Transverse colon (tissue), 4 donors: ENCODE measurements around the gene DSCAM. TPM values are rescaled to one million over a fixed set of nuclear protein-coding genes. Genes with fewer than 3 reads are reported as not detected.

Experiments
- DNase-seq: peaks from one replicate; pipeline ENCODE4 v3.0.0-alpha.2; 2019
- H3K27ac ChIP-seq, 4 donors: fragments of 200-600 bp; sonication (generic); 2 replicates each; pipeline ENCODE4 v1.5.1; 2016 to 2018; ENCODE audit warnings: inconsistent platforms in 4 of 4
- H3K27me3 ChIP-seq: fragments of 200-600 bp; sonication (generic); 2 replicates; pipeline ENCODE4 v1.5.1; 2017; ENCODE audit warnings: inconsistent platforms
- H3K36me3 ChIP-seq, 4 donors: fragments of 200-600 bp; sonication (generic); 2 replicates each; pipeline ENCODE4 v1.5.1; 2017 to 2019; ENCODE audit warnings: inconsistent platforms in 4 of 4
- H3K4me1 ChIP-seq, 4 donors: fragments of 200-600 bp; sonication (generic); 2 replicates each; pipeline ENCODE4 v1.5.1; 2017 to 2020; ENCODE audit warnings: inconsistent platforms in 4 of 4
- H3K4me3 ChIP-seq, 4 donors: fragments of 200-600 bp; sonication (generic); 1 replicate in 1 of 4; 2 replicates in 3 of 4; pipeline versions ENCODE4 v1.5.1 to v1.6.1; 2017 to 2019; ENCODE audit warnings: inconsistent platforms in 4 of 4
- H3K9me3 ChIP-seq, 2 donors: fragments of 200-600 bp; sonication (generic); 2 replicates each; pipeline ENCODE4 v1.5.1; 2017 to 2019; ENCODE audit warnings: inconsistent platforms in 2 of 2
- EP300 ChIP-seq: sonication (generic); formaldehyde crosslinking; IDR thresholded peaks from one replicate; pipeline ENCODE4 v1.6.1; 2017; ENCODE audit warnings: antibody characterized with exemption, low read depth
- POLR2A ChIP-seq: fragments of 450-650 bp; IDR thresholded peaks from one replicate; pipeline ENCODE4 v1.6.1; 2016; ENCODE audit warnings: antibody characterized with exemption, mild to moderate bottlenecking, moderate library complexity
- POLR2AphosphoS5 ChIP-seq, 3 donors: sonication (generic); formaldehyde crosslinking; IDR thresholded peaks; one replicate each; pipeline ENCODE4 v1.6.1; 2016; ENCODE audit warnings: antibody characterized with exemption in 3 of 3
- WGBS, 2 donors: methylation state at CpG; one replicate each; pipeline ENCODE4 v1.1.5; 2018; ENCODE audit warnings: low coverage in 1 of 2; 5-methylcytosine and 5-hydroxymethylcytosine counted together
- in situ Hi-C, 4 donors: fragments of 200-750 bp; cut with MboI; loops; one replicate each; pipeline versions ENCODE4 v1.15.0 to v1.15.1; 2017; ENCODE audit warnings: low sequenced_read_pairs in 3 of 4, low pct_ligation_motif_present in 1 of 4, low pct_unique_long_range_greater_than_20kb in 1 of 4
- intact Hi-C: fragments of 100-400 bp; cut with DNase I; formaldehyde crosslinking; loops from one replicate; pipeline ENCODE4 v1.15.1; 2023; ENCODE audit warnings: low total_unique reads
- total RNA-seq, 4 donors: library from RNA; depleted of rRNA; stranded (reverse); fragments of >200 nt; gene quantifications; one replicate each; pipeline ENCODE4 v1.1.0, GENCODE V29; 2016
- TF ChIP-seq, protein P1 (sequence below), 5 experiments: fragments of 200-600 bp in 3 of 5; fragments of 450-650 bp in 2 of 5; sonication (generic) in 3 of 5; IDR thresholded peaks; 1 replicate in 2 of 5; 2 replicates in 3 of 5; pipeline ENCODE4 v1.5.1; 2016 to 2017; ENCODE audit warnings: antibody characterized with exemption in 5 of 5, inconsistent platforms in 3 of 5, mild to moderate bottlenecking in 2 of 5, moderate library complexity in 1 of 5

The DSCAM gene
- total RNA-seq, 4 donors from 2014 or later = 0.16 TPM; not detected in 3

DNA sequence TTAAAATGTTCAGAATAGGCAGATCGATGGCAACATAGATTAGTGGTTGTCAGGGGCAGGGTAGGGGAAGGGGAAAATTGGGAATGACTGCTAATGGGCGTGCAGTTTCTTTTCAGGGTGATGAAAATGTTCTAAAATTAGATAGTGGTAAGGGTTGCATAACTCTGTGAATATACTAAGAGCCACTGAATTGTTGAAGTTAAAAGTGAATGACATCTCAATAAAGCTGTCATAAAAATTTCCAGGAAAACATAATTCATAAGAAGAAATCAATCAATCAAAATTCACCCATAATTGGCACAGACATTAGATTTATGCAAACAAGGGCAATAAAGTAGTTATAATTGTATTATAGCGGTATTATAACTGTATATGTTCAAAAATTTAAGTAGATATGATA, 751.5 kb downstream of the DSCAM start:
- in situ Hi-C loops = no loop called here
- DNase-seq = no peak
- 43 to 52% methylated on average over 3 of the region's 3 CpGs for WGBS, 2 donors
- H3K4me1 ChIP-seq = no peaks in the 10 kb centered on the region
- intact Hi-C loops = no loop called here
- H3K9me3 ChIP-seq = no peaks in the 10 kb centered on the region
- H3K27me3 ChIP-seq = no peaks in the 10 kb centered on the region
- H3K27ac ChIP-seq = no peak overlapping the region
- no peaks in the 10 kb centered on the region for H3K36me3 ChIP-seq
- TF ChIP-seq, protein P1, sequence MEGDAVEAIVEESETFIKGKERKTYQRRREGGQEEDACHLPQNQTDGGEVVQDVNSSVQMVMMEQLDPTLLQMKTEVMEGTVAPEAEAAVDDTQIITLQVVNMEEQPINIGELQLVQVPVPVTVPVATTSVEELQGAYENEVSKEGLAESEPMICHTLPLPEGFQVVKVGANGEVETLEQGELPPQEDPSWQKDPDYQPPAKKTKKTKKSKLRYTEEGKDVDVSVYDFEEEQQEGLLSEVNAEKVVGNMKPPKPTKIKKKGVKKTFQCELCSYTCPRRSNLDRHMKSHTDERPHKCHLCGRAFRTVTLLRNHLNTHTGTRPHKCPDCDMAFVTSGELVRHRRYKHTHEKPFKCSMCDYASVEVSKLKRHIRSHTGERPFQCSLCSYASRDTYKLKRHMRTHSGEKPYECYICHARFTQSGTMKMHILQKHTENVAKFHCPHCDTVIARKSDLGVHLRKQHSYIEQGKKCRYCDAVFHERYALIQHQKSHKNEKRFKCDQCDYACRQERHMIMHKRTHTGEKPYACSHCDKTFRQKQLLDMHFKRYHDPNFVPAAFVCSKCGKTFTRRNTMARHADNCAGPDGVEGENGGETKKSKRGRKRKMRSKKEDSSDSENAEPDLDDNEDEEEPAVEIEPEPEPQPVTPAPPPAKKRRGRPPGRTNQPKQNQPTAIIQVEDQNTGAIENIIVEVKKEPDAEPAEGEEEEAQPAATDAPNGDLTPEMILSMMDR (IDR thresholded peaks at IDR 0.05) = no peak
- TF ChIP-seq POLR2A (no peak), EP300 (no peak), POLR2AphosphoS5 (IDR thresholded peaks at IDR 0.05) (no peak)
- H3K4me3 ChIP-seq = no peak overlapping the region

DNA sequence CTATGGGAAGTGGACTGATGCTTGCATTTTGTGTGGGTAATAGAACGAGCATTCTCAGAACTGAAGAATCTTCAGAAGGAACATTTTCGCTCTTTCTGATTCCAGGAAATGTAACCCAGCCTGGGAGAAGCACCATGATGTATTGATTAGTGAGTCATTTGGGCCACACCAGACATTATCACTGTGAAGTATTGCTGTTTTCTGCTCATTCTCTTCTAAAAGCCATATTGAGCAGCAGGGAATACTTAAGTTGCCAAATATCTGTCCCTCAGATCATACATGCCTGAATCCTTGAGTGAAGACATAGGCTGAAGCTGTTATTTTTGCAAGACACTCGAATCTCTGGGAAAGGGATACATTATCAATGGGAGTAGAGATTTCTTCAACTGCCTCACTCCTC, 766.6 kb downstream of the DSCAM start:
- no peaks in the 10 kb centered on the region for H3K9me3 ChIP-seq
- in situ Hi-C loops = no loop called here

DNA sequence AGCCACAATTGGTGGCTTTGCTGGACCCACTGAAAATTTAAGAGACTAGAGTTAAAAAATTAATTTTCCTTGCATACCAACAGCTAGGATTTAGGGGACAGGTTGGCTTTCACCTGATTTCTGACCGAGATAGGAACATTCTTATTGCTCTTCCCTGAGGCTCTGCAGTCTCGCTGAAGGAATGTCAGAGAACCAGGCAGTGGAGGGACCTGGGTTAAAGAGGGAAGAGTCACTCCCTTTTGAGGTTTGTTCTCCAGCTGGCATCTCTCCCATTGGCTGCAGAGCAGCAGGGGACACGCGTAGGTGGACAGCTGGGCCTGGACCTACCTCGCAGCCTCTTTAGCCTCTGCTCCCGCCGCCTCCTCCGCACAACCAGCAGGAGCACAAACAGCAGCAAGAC, 772.2 kb downstream of the DSCAM start:
- intact Hi-C loops (no loop called here), in situ Hi-C loops (no loop called here)
- no peaks in the 10 kb centered on the region for H3K27me3 ChIP-seq
- no peaks in the 10 kb centered on the region for H3K9me3 ChIP-seq
- TF ChIP-seq EP300 = no peak
- TF ChIP-seq, protein P1 (IDR thresholded peaks at IDR 0.05) = no peak
- H3K27ac ChIP-seq = peak overlapping the region in 2 of 4 donors; percentile 20 to 40
- no peaks in the 10 kb centered on the region for H3K4me1 ChIP-seq
- H3K36me3 ChIP-seq = no peaks in the 10 kb centered on the region
- H3K4me3 ChIP-seq = no peak overlapping the region
- 88 to 100% methylated on average over 4 to 8 of the region's 8 CpGs for WGBS, 2 donors
- no peak for DNase-seq

More for the DNA sequence above, 766.6 kb downstream of the DSCAM start:
- WGBS, 2 donors = 71 to 77% methylated on average over 3 of the region's 3 CpGs
- Histone ChIP-seq H3K4me1 (no peaks in the 10 kb centered on the region), H3K27ac (no peak overlapping the region), H3K4me3 (no peak overlapping the region), H3K36me3 (no peaks in the 10 kb centered on the region), H3K27me3 (no peaks in the 10 kb centered on the region)
- no peak for TF ChIP-seq EP300
- intact Hi-C loops = no loop called here
- no peak for DNase-seq

DNA sequence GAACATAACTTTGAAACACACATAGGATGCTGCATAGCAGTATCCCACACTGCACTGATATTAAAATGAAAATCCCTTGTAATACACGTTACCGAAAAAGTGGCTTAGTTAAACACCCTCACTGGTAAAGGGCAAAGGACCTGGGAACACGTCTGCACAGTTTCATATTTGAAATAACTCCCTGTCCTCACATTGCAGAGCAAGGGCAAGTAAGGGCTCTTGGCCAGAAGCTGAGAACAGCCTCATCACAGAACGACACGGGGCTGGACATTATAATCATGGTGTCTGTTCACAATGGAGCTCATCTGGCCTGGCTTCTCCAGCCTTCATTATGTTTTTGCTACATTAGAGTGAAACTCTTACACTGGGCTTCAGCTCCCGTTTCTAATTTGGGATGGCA, 772.8 kb downstream of the DSCAM start:
- no peak for DNase-seq
- no peaks in the 10 kb centered on the region for H3K36me3 ChIP-seq
- no peaks in the 10 kb centered on the region for H3K27me3 ChIP-seq
- no peak overlapping the region for H3K4me3 ChIP-seq
- in situ Hi-C loops (no loop called here), intact Hi-C loops (no loop called here)
- TF ChIP-seq POLR2A (no peak), POLR2AphosphoS5 (IDR thresholded peaks at IDR 0.05) (peak in 1 of 3 donors; percentile 33)
- H3K4me1 ChIP-seq = no peaks in the 10 kb centered on the region
- WGBS, 2 donors = 65 to 90% methylated on average over 4 to 6 of the region's 6 CpGs
- H3K9me3 ChIP-seq = no peaks in the 10 kb centered on the region
- H3K27ac ChIP-seq = peak overlapping the region in 2 of 4 donors; percentile 20 to 40

DNA sequence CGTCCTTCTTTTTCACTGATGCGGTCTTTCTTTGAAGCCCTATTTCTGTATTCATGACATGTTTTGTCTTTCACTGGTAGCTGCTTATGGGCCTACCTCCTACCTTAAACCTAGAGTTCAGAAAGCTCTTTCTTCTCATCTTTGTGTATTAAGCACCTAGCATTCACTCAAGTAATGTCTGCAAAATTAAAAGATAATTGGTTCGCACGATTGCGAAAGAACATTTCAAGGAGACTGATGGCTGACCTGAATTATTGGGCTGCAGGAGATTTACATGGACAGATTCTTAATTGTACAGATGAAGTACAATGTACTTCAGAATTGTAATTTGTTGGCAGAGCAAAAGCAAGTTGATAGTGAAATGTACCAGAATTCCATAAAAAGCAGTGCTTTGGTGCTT, 773.3 kb downstream of the DSCAM start:
- in situ Hi-C loops = no loop called here
- H3K36me3 ChIP-seq = no peaks in the 10 kb centered on the region
- DNase-seq = no peak
- no peaks in the 10 kb centered on the region for H3K27me3 ChIP-seq
- H3K9me3 ChIP-seq = no peaks in the 10 kb centered on the region
- WGBS, 2 donors = 96 to 98% methylated on average over 5 of the region's 5 CpGs
- TF ChIP-seq EP300 (no peak), POLR2AphosphoS5 (IDR thresholded peaks at IDR 0.05) (no peak), POLR2A (no peak)
- TF ChIP-seq, protein P1 (IDR thresholded peaks at IDR 0.05) = no peak
- H3K27ac ChIP-seq = peak overlapping the region in 1 of 4 donors; percentile 40
- H3K4me1 ChIP-seq = no peaks in the 10 kb centered on the region
- intact Hi-C loops = no loop called here
- no peak overlapping the region for H3K4me3 ChIP-seq
